Heart left ventricle (tissue), 16 donors: ENCODE results near the gene TMEM143. TPM values are rescaled to one million over a fixed set of nuclear protein-coding genes. Genes with fewer than 3 reads are reported as not detected.

Experiments
- ATAC-seq, 4 donors: fragments of 200-7000 bp; cut with Tn5 transposase; one replicate each; pipeline ENCODE4 v1.9.1; 2020 to 2022; ENCODE audit warnings: moderate library complexity in 4 of 4, mild to moderate bottlenecking in 3 of 4, moderate number of reproducible peaks in 1 of 4
- DNase-seq, 5 donors: peaks; one replicate each; pipeline ENCODE4 v3.0.0-alpha.2; 2020
- H3K27ac ChIP-seq, 12 donors: fragments of 200-600 bp; sonication (generic) in 4 of 12; one replicate each; pipeline versions ENCODE4 v1.5.0 to v1.8.0; 2016 to 2022; ENCODE audit warnings: mild to moderate bottlenecking in 2 of 12
- H3K27me3 ChIP-seq, 9 donors: fragments of 200-600 bp; sonication (generic) in 2 of 9; one replicate each; pipeline versions ENCODE4 v1.5.1 to v1.8.0; 2016 to 2022; ENCODE audit warnings: mild to moderate bottlenecking in 3 of 9
- H3K36me3 ChIP-seq, 9 donors: fragments of 200-600 bp; sonication (generic) in 2 of 9; one replicate each; pipeline versions ENCODE4 v1.5.0 to v1.8.0; 2018 to 2022; ENCODE audit warnings: mild to moderate bottlenecking in 2 of 9
- H3K4me1 ChIP-seq, 12 donors: fragments of 200-600 bp; sonication (generic) in 4 of 12; one replicate each; pipeline versions ENCODE4 v1.5.0 to v1.8.0; 2016 to 2022; ENCODE audit warnings: mild to moderate bottlenecking in 3 of 12
- H3K4me3 ChIP-seq, 12 donors: fragments of 200-600 bp; sonication (generic) in 4 of 12; one replicate each; pipeline versions ENCODE4 v1.5.0 to v1.8.0; 2017 to 2022; ENCODE audit warnings: mild to moderate bottlenecking in 9 of 12, moderate library complexity in 4 of 12
- H3K9me3 ChIP-seq, 12 donors: fragments of 200-600 bp; sonication (generic) in 4 of 12; one replicate each; pipeline versions ENCODE4 v1.5.0 to v1.8.0; 2016 to 2022; ENCODE audit warnings: mild to moderate bottlenecking in 1 of 12
- POLR2A ChIP-seq, 2 donors: fragments of 450-650 bp; IDR thresholded peaks; one replicate each; pipeline ENCODE4 v1.6.1; 2017; ENCODE audit warnings: antibody characterized with exemption in 2 of 2, mild to moderate bottlenecking in 2 of 2, moderate library complexity in 2 of 2
- WGBS, 4 donors: extraction: QIAGEN DNeasy Blood & Tissue Kit in 2 of 4; methylation state at CpG; one replicate each; pipeline versions ENCODE4 v1.1.5 to v1.1.7; 2013 to 2018; 5-methylcytosine and 5-hydroxymethylcytosine counted together
- intact Hi-C, 10 donors: fragments of 100-400 bp; cut with DNase I; formaldehyde crosslinking; loops; one replicate each; pipeline versions ENCODE4 v1.11.1 to v1.14.2; 2022
- polyA plus RNA-seq, 2 donors: library from polyadenylated mRNA; stranded (reverse); fragments of 200-250 nt; gene quantifications; one replicate each; pipeline ENCODE4 v1.2.3, GENCODE V29; 2013
- total RNA-seq, 9 donors: library from RNA; depleted of rRNA in 2 of 9; stranded (reverse); fragments of >200 nt in 2 of 9; fragmentation: NEBNext Ultra II Directional in 3 of 9; extraction: Animal tissue kit (Norgen Biotek cat#: 25700) in 3 of 9; gene quantifications; one replicate each; pipeline versions ENCODE4 v1.1.0 to v1.2.4, GENCODE V29; 2016 to 2023
- TF ChIP-seq, protein P1 (sequence below), 12 donors: fragments of 200-600 bp; sonication (generic) in 4 of 12; IDR thresholded peaks; one replicate each; pipeline versions ENCODE4 v1.5.0 to v1.8.0; 2018 to 2022; ENCODE audit warnings: antibody characterized with exemption in 12 of 12, mild to moderate bottlenecking in 5 of 12
- donor health status: ischemic (EF 13 %, LVEDD 7.1; RV severe dilation, severe dysfunction).
- donor health status: healthy with polysubstance abuse.
- donor health status: DM: no; HTN: yes; CAD: no.
- donor health status: DM: no; HTN: no; CAD: no.
- donor health status: ischemic (EF 25% LVEDD 6.9; RV normal size, moderate dysfunction).
- donor health status: ischemic (EF 25% LVEDD 5.7; RV mildly dilated, moderate dysfunction).
- donor health status: healthy.
- donor health status: DM: yes; HTN: yes; CAD: no.
- donor health status: ischemic (EF 35%, LVEDD 5.7; RV mildly dilated, moderate dysfunction).
- donor health status: nonischemic (EF 11% LVEDD 7.7; RV severe dilation, severe dysfunction).
- donor health status: DM: yes; HTN: yes; CAD: no.
- donor health status: PGD.
- donor health status: ischemic (EF 29% LVEDD 5.4; RV normal size, mild dysfunction).
- donor health status: nonischemic (EF 23%, LVEDD 6.1; RV moderate dilation, normal function).

TMEM143 gene
- total and polyA plus RNA-seq, 11 donors, result 12.9 to 96.1 (median 63.5) TPM

DNA sequence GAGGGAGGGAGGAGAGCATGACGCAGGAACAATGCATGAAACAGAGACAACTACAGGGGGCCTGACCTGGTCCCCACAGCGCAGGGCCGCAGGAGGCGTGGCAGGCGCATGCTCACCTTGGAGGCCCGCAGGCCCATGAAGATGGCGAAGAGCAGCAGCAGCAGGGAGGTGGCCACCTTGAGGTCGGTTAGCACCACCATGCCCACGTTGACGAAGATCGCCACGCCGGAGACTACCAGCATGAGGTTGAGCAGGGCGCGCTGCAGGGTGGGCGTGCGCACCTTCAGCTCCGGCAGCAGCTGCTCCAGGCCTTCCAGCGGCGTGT is 21.4 kb downstream of the TMEM143 start:
- H3K9me3 ChIP-seq, result no peaks in the 10 kb centered on the region
- WGBS, 4 donors, result 92 to 95% (median 93%) methylated on average over 20 of the region's 20 CpGs
- intact Hi-C loops, result loop anchor here in 1 of 10 donors (10.0 kb wide), 1 partner anchor 92 kb away; no protein-coding TSS in a partner anchor
- no peak overlapping the region for H3K4me3 ChIP-seq
- no peaks in the 10 kb centered on the region for H3K4me1 ChIP-seq
- no peaks in the 10 kb centered on the region for H3K27me3 ChIP-seq
- ATAC-seq, result no peak
- H3K27ac ChIP-seq, result no peak overlapping the region
- H3K36me3 ChIP-seq, result peaks cover 0 to 20% (median 4%) of the 10 kb centered on the region in 9 donors
- TF ChIP-seq POLR2A (IDR thresholded peaks at IDR 0.05), result no peak
- TF ChIP-seq, protein P1, sequence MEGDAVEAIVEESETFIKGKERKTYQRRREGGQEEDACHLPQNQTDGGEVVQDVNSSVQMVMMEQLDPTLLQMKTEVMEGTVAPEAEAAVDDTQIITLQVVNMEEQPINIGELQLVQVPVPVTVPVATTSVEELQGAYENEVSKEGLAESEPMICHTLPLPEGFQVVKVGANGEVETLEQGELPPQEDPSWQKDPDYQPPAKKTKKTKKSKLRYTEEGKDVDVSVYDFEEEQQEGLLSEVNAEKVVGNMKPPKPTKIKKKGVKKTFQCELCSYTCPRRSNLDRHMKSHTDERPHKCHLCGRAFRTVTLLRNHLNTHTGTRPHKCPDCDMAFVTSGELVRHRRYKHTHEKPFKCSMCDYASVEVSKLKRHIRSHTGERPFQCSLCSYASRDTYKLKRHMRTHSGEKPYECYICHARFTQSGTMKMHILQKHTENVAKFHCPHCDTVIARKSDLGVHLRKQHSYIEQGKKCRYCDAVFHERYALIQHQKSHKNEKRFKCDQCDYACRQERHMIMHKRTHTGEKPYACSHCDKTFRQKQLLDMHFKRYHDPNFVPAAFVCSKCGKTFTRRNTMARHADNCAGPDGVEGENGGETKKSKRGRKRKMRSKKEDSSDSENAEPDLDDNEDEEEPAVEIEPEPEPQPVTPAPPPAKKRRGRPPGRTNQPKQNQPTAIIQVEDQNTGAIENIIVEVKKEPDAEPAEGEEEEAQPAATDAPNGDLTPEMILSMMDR (IDR thresholded peaks at IDR 0.05), result no peak
- no peak for DNase-seq

DNA sequence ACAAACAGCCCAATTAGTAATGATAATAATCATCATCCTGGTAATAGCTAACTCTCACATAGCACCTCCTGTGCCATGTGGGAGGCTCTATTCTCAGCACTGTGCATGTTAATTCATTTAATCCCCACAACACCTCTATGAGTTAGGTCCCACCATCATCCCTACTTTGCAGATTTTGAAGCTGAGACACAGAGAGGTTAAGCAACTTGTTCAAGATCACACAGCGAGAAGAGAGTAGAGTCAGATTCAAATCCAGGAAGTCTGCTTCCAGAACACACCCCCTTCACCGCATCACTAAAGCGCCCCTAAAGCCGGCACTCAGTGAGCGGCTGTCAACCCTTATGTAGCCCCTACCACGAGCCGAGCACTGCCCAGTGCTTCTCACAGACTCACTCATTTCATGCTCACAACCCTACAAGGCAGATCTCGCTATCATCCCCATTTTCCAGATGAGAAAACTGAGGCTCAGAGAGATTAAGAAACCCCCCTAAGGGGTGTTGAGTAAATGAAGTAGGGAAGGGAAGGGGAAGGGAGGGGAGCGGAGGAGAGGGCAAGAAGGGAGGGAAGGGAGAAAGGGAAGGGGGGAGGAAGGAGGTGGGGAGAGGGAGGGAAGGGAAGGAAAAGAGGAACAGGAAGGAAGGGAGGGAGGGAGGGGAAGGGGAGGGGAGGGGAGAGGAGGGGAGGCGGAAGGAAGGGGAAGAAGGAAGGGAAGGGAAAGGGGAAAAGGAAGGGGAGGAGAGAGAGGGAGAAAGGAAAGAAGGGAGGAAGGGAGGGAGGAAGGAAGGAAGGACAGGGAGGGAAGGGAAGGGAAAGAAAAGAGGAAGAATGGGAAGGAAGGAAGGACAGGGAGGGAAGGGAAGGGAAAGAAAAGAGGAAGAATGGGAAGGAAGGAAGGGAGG is 22.0 kb downstream of the TMEM143 start:
- Histone ChIP-seq H3K36me3 (peaks cover 0 to 20% (median 4%) of the 10 kb centered on the region in 9 donors), H3K4me3 (no peak overlapping the region), H3K27me3 (no peaks in the 10 kb centered on the region), H3K9me3 (no peaks in the 10 kb centered on the region), H3K27ac (no peak overlapping the region), H3K4me1 (no peaks in the 10 kb centered on the region)
- TF ChIP-seq POLR2A (IDR thresholded peaks at IDR 0.05), result no peak
- TF ChIP-seq, protein P1 (IDR thresholded peaks at IDR 0.05), result no peak
- ATAC-seq (no peak), DNase-seq (no peak)
- WGBS, 4 donors, result 94 to 97% (median 96%) methylated on average over 10 of the region's 10 CpGs
- intact Hi-C loops, result loop anchor here in 1 of 10 donors (10.0 kb wide), 1 partner anchor 93 kb away; no protein-coding TSS in a partner anchor

DNA sequence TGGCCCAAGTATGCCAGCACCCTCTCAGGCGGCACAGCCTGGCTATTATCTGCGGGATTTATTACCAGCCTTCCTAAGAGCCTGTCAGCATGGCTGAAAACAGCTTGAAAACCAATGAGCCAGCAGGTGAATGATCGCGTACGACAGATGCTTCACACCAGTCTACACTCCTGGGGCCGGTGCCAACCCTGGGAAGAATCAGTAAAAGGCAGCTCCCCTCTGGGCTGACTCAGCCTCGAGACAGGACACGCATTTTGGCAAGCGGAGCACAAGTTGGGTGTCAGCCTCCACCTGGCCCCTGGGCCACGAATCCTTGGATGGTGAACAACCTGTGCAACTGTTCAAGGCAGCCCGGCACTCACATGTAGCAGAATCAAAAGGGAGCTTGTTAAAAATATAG is 22.7 kb downstream of the TMEM143 start:
- Histone ChIP-seq H3K4me1 (no peaks in the 10 kb centered on the region), H3K27me3 (no peaks in the 10 kb centered on the region), H3K27ac (no peak overlapping the region), H3K9me3 (no peaks in the 10 kb centered on the region), H3K36me3 (peaks cover 0 to 20% (median 4%) of the 10 kb centered on the region in 9 donors), H3K4me3 (no peak overlapping the region)
- no peak for ATAC-seq
- intact Hi-C loops, result loop anchor here in 1 of 10 donors (10.0 kb wide), 1 partner anchor 94 kb away; no protein-coding TSS in a partner anchor
- WGBS, 4 donors, result 91 to 93% (median 92%) methylated on average over 11 of the region's 11 CpGs
- no peak for DNase-seq
- no peak for TF ChIP-seq POLR2A (IDR thresholded peaks at IDR 0.05)
- TF ChIP-seq, protein P1 (IDR thresholded peaks at IDR 0.05), result no peak

DNA sequence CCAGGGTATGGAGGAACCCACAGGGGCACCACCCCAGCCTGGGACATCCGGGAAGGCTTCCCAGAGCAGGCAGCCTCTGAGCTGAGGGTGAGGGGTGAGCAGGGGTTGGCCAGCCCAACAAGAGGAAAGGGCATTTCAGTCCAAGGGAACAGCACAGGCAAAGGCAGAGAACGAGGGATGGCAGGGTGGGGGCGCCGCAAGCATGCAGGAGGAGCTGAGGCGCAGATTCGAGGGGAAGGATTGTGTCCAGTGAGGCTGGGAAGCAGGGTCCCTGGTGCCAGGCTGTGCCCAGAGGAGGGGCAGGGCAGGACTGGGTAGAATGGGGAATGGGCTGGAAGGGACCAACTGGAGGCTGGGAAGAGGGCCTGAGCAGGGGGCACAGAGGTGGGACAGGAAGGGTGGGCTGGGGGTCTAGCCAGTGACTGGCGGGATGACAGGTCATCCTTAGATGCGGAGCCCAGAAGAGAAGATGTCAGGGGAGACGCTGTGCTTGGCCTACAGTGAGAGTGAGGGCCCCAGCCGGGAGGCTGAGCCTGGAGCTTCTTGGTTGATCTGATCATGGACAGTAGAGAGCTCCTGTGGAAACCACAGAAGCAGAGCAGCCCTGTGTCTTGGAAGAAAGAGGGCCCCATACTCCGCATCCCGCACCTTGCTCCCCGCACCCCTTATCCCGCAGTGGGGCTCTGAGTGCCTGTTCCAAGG is 24.8 kb downstream of the TMEM143 start:
- ATAC-seq (no peak), DNase-seq (no peak)
- no peak overlapping the region for H3K4me3 ChIP-seq
- H3K27ac ChIP-seq, result no peak overlapping the region
- H3K9me3 ChIP-seq, result no peaks in the 10 kb centered on the region
- H3K27me3 ChIP-seq, result no peaks in the 10 kb centered on the region
- H3K4me1 ChIP-seq, result peaks cover 0 to 8% (median 2%) of the 10 kb centered on the region in 12 donors
- peaks cover 0 to 20% (median 4%) of the 10 kb centered on the region in 9 donors for H3K36me3 ChIP-seq
- intact Hi-C loops, result loop anchor here in 1 of 10 donors (10.0 kb wide), 1 partner anchor 74 kb away; no protein-coding TSS in a partner anchor
- WGBS, 4 donors, result 91 to 96% (median 94%) methylated on average over 13 to 14 of the region's 14 CpGs
- TF ChIP-seq, protein P1 (IDR thresholded peaks at IDR 0.05), result no peak
- TF ChIP-seq POLR2A (IDR thresholded peaks at IDR 0.05), result no peak
